ENCODE data around the gene BHLHE40.
"Not testable (repeated sequence)": the region's sequence is repeated elsewhere in the genome, so short reads cannot be mapped to it uniquely, and the experiment has no call there.

GRCh38 chr3:4971437-4971836 lies 7.8 kb upstream of the BHLHE40 start:
- TF ChIP-seq, protein P1, sequence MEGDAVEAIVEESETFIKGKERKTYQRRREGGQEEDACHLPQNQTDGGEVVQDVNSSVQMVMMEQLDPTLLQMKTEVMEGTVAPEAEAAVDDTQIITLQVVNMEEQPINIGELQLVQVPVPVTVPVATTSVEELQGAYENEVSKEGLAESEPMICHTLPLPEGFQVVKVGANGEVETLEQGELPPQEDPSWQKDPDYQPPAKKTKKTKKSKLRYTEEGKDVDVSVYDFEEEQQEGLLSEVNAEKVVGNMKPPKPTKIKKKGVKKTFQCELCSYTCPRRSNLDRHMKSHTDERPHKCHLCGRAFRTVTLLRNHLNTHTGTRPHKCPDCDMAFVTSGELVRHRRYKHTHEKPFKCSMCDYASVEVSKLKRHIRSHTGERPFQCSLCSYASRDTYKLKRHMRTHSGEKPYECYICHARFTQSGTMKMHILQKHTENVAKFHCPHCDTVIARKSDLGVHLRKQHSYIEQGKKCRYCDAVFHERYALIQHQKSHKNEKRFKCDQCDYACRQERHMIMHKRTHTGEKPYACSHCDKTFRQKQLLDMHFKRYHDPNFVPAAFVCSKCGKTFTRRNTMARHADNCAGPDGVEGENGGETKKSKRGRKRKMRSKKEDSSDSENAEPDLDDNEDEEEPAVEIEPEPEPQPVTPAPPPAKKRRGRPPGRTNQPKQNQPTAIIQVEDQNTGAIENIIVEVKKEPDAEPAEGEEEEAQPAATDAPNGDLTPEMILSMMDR (IDR thresholded peaks at IDR 0.05; ENCODE audit: poor library complexity), result not testable (repeated sequence)
- TF ChIP-seq EZH2phosphoT487 (IDR thresholded peaks at IDR 0.05; ENCODE audit: low read depth, severe bottlenecking, unreplicated experiment); EZH2 (IDR thresholded peaks at IDR 0.05; ENCODE audit: borderline replicate concordance): not testable (repeated sequence)
